Measurements from ENCODE around the gene RALGAPA1. TPM values are rescaled to one million over a fixed set of nuclear protein-coding genes. Genes with fewer than 3 reads are reported as not detected.

RALGAPA1 gene
- total and polyA plus RNA-seq, 2 of the 13 experiments (the other 11 are each of a cell fraction or from before 2014, with no cell fraction given), result 65.0 to 89.2 TPM

DNA sequence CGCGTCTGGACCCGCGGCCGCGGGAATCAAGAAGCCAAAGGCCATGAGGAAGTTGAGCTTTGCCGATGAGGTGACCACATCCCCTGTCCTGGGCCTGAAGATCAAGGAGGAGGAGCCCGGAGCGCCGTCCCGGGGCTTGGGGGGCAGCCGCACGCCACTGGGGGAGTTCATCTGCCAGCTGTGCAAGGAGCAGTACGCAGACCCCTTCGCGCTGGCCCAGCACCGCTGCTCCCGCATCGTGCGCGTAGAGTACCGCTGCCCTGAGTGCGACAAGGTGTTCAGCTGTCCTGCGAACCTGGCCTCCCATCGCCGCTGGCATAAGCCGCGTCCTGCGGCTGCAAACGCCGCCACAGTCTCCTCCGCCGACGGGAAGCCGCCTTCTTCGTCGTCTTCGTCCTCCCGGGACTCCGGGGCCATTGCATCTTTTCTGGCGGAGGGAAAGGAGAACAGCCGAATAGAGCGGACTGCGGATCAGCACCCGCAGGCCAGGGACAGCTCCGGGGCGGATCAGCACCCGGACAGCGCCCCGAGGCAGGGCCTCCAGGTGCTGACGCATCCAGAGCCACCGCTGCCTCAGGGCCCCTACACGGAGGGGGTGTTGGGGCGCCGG, 274.1 kb downstream of the RALGAPA1 start (continued):
- TF ChIP-seq, protein P1, sequence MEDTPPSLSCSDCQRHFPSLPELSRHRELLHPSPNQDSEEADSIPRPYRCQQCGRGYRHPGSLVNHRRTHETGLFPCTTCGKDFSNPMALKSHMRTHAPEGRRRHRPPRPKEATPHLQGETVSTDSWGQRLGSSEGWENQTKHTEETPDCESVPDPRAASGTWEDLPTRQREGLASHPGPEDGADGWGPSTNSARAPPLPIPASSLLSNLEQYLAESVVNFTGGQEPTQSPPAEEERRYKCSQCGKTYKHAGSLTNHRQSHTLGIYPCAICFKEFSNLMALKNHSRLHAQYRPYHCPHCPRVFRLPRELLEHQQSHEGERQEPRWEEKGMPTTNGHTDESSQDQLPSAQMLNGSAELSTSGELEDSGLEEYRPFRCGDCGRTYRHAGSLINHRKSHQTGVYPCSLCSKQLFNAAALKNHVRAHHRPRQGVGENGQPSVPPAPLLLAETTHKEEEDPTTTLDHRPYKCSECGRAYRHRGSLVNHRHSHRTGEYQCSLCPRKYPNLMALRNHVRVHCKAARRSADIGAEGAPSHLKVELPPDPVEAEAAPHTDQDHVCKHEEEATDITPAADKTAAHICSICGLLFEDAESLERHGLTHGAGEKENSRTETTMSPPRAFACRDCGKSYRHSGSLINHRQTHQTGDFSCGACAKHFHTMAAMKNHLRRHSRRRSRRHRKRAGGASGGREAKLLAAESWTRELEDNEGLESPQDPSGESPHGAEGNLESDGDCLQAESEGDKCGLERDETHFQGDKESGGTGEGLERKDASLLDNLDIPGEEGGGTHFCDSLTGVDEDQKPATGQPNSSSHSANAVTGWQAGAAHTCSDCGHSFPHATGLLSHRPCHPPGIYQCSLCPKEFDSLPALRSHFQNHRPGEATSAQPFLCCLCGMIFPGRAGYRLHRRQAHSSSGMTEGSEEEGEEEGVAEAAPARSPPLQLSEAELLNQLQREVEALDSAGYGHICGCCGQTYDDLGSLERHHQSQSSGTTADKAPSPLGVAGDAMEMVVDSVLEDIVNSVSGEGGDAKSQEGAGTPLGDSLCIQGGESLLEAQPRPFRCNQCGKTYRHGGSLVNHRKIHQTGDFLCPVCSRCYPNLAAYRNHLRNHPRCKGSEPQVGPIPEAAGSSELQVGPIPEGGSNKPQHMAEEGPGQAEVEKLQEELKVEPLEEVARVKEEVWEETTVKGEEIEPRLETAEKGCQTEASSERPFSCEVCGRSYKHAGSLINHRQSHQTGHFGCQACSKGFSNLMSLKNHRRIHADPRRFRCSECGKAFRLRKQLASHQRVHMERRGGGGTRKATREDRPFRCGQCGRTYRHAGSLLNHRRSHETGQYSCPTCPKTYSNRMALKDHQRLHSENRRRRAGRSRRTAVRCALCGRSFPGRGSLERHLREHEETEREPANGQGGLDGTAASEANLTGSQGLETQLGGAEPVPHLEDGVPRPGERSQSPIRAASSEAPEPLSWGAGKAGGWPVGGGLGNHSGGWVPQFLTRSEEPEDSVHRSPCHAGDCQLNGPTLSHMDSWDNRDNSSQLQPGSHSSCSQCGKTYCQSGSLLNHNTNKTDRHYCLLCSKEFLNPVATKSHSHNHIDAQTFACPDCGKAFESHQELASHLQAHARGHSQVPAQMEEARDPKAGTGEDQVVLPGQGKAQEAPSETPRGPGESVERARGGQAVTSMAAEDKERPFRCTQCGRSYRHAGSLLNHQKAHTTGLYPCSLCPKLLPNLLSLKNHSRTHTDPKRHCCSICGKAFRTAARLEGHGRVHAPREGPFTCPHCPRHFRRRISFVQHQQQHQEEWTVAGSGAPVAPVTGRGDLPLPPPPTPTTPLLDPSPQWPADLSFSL (CRISPR knock-in tag; IDR thresholded peaks at IDR 0.05), result peak; percentile 99
- TF ChIP-seq, protein P2, sequence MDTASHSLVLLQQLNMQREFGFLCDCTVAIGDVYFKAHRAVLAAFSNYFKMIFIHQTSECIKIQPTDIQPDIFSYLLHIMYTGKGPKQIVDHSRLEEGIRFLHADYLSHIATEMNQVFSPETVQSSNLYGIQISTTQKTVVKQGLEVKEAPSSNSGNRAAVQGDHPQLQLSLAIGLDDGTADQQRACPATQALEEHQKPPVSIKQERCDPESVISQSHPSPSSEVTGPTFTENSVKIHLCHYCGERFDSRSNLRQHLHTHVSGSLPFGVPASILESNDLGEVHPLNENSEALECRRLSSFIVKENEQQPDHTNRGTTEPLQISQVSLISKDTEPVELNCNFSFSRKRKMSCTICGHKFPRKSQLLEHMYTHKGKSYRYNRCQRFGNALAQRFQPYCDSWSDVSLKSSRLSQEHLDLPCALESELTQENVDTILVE (CRISPR knock-in tag; IDR thresholded peaks at IDR 0.05), result peak; percentile 100
- TF ChIP-seq, protein P3, sequence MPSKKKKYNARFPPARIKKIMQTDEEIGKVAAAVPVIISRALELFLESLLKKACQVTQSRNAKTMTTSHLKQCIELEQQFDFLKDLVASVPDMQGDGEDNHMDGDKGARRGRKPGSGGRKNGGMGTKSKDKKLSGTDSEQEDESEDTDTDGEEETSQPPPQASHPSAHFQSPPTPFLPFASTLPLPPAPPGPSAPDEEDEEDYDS (CRISPR knock-in tag; IDR thresholded peaks at IDR 0.05), result peak; percentile 98
- peak; percentile 94 for TF ChIP-seq ZFX (CRISPR knock-in tag; IDR thresholded peaks at IDR 0.05; ENCODE audit: low read depth)
- TF ChIP-seq RARG (CRISPR knock-in tag; IDR thresholded peaks at IDR 0.05; ENCODE audit: low read depth), result peak; percentile 100
- peak; percentile 100 for TF ChIP-seq ZNF674 (CRISPR knock-in tag; IDR thresholded peaks at IDR 0.05; ENCODE audit: low read depth)
- TF ChIP-seq BHLHE40 (IDR thresholded peaks at IDR 0.05; ENCODE audit: low read length), result no peak
- TF ChIP-seq, protein P4, sequence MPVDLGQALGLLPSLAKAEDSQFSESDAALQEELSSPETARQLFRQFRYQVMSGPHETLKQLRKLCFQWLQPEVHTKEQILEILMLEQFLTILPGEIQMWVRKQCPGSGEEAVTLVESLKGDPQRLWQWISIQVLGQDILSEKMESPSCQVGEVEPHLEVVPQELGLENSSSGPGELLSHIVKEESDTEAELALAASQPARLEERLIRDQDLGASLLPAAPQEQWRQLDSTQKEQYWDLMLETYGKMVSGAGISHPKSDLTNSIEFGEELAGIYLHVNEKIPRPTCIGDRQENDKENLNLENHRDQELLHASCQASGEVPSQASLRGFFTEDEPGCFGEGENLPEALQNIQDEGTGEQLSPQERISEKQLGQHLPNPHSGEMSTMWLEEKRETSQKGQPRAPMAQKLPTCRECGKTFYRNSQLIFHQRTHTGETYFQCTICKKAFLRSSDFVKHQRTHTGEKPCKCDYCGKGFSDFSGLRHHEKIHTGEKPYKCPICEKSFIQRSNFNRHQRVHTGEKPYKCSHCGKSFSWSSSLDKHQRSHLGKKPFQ (CRISPR knock-in tag; IDR thresholded peaks at IDR 0.05; ENCODE audit: insufficient replicate concordance), result peak; percentile 100
- TF ChIP-seq ZNF761 (CRISPR knock-in tag; conservative IDR thresholded peaks at IDR 0.05), result peak; percentile 100
- TF ChIP-seq KAT8 (CRISPR knock-in tag; IDR thresholded peaks at IDR 0.05), result peak; percentile 99
- peak; percentile 100 for TF ChIP-seq IKZF4 (CRISPR knock-in tag; IDR thresholded peaks at IDR 0.05; ENCODE audit: borderline replicate concordance, low read depth, not compliant biosample characterization)
- peak; percentile 100 for TF ChIP-seq ZNF775 (CRISPR knock-in tag; IDR thresholded peaks at IDR 0.05; ENCODE audit: borderline replicate concordance)
- 0 out of 2 replicates have a peak, but pooled peaks have one; percentile 78 for TF ChIP-seq TRIM24 (CRISPR knock-in tag; IDR thresholded peaks at IDR 0.05)
- TF ChIP-seq ZMYM4 (CRISPR knock-in tag; IDR thresholded peaks at IDR 0.05), result peak; percentile 100
- TF ChIP-seq SRY (CRISPR knock-in tag; IDR thresholded peaks at IDR 0.05), result peak; percentile 100
- TF ChIP-seq, protein P5, sequence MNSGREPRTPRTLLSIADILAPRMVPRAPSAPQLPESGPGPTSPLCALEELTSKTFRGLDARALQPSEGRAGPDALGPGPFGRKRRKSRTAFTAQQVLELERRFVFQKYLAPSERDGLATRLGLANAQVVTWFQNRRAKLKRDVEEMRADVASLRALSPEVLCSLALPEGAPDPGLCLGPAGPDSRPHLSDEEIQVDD (CRISPR knock-in tag; IDR thresholded peaks at IDR 0.05; ENCODE audit: borderline replicate concordance), result peak; percentile 100
- TF ChIP-seq MED8 (CRISPR knock-in tag; IDR thresholded peaks at IDR 0.05; ENCODE audit: insufficient replicate concordance), result peak; percentile 99
- no peak for TF ChIP-seq ZNF282 (IDR thresholded peaks at IDR 0.05; ENCODE audit: partially characterized antibody)
- TF ChIP-seq NKX3-1 (CRISPR knock-in tag; IDR thresholded peaks at IDR 0.05), result peak; percentile 100
- peak; percentile 47; the same call in 1 of the 2 replicates for TF ChIP-seq HMGA1 (CRISPR knock-in tag; conservative IDR thresholded peaks at IDR 0.05)
